HG03280 (cell line): ENCODE measurements around the gene AGAP1.

Experiments used
- ATAC-seq: cut with Tn5 transposase; IDR thresholded peaks from one replicate; pipeline ENCODE4 v1.9.1; 2021; ENCODE audit warnings: mild to moderate bottlenecking, moderate library complexity; ENCODE audit not compliant: unreplicated experiment

Gene AGAP1

GRCh38 chr2:235606004-235606715 lies 112.3 kb downstream of the AGAP1 start:
- no peak for ATAC-seq

- ATAC-seq = no peak
Observed at GRCh38 chr2:235607546-235608199, 113.8 kb downstream of the AGAP1 start.

GRCh38 chr2:235608200-235608887 lies 114.5 kb downstream of the AGAP1 start:
- no peak for ATAC-seq

- ATAC-seq = no peak
Observed at GRCh38 chr2:235609321-235609720, 115.5 kb downstream of the AGAP1 start.

- no peak for ATAC-seq
Observed at GRCh38 chr2:235609746-235610145, 115.9 kb downstream of the AGAP1 start.

GRCh38 chr2:235610696-235611257 lies 116.9 kb downstream of the AGAP1 start:
- no peak for ATAC-seq

GRCh38 chr2:235611349-235611748 lies 117.5 kb downstream of the AGAP1 start:
- ATAC-seq = no peak

GRCh38 chr2:235611756-235612155 lies 117.9 kb downstream of the AGAP1 start:
- no peak for ATAC-seq

- no peak for ATAC-seq
Observed at GRCh38 chr2:235612181-235612950, 118.5 kb downstream of the AGAP1 start.

GRCh38 chr2:235613649-235614048 lies 119.8 kb downstream of the AGAP1 start:
- ATAC-seq = no peak

GRCh38 chr2:235614176-235614860 lies 120.5 kb downstream of the AGAP1 start:
- ATAC-seq = no peak

GRCh38 chr2:235614900-235615712 lies 121.3 kb downstream of the AGAP1 start:
- ATAC-seq = no peak

- ATAC-seq = no peak
Observed at GRCh38 chr2:235616885-235617284, 123.0 kb downstream of the AGAP1 start.

GRCh38 chr2:235618039-235618438 lies 124.2 kb downstream of the AGAP1 start:
- no peak for ATAC-seq

GRCh38 chr2:235619544-235619943 lies 125.7 kb downstream of the AGAP1 start:
- ATAC-seq = no peak

GRCh38 chr2:235621736-235622135 lies 127.9 kb downstream of the AGAP1 start:
- ATAC-seq = no peak

GRCh38 chr2:235623111-235623510 lies 129.3 kb downstream of the AGAP1 start:
- ATAC-seq = no peak

- no peak for ATAC-seq
Observed at GRCh38 chr2:235623752-235624151, 129.9 kb downstream of the AGAP1 start.

- ATAC-seq = no peak
Observed at GRCh38 chr2:235626658-235627057, 132.8 kb downstream of the AGAP1 start.
